Central memory CD8-positive, alpha-beta T cell (primary cell): Measurements from ENCODE around the gene TCAP.

Experiments used
- ATAC-seq: fragments of 150-1000 bp; cut with Tn5 transposase; replicated peaks from 2 replicates; pipeline ENCODE4 v1.10.0; 2022; ENCODE audit warnings: mild to moderate bottlenecking, moderate FRiP score, moderate number of reproducible peaks; ENCODE audit not compliant: poor library complexity, severe bottlenecking; ENCODE audit errors: extremely low read depth
- DNase-seq, 2 donors: peaks; one replicate each; pipeline ENCODE4 v3.0.0; 2021; ENCODE audit warnings: low spot score in 2 of 2
- H3K27ac Mint-ChIP-seq: one replicate; pipeline ENCODE4 v1.8.0; 2022; ENCODE audit warnings: low read depth, mild to moderate bottlenecking, moderate library complexity, mixed read lengths
- H3K27me3 Mint-ChIP-seq: one replicate; pipeline ENCODE4 v1.8.0; 2022; ENCODE audit warnings: mixed read lengths
- H3K36me3 Mint-ChIP-seq: one replicate; pipeline ENCODE4 v1.8.0; 2022; ENCODE audit warnings: mild to moderate bottlenecking, moderate library complexity, mixed read lengths; ENCODE audit not compliant: insufficient read depth
- H3K4me1 Mint-ChIP-seq: one replicate; pipeline ENCODE4 v1.8.0; 2022; ENCODE audit warnings: mixed read lengths
- H3K4me3 Mint-ChIP-seq: one replicate; pipeline ENCODE4 v1.8.0; 2022; ENCODE audit warnings: mild to moderate bottlenecking, moderate library complexity, mixed read lengths
- H3K9me3 Mint-ChIP-seq: one replicate; pipeline ENCODE4 v1.8.0; 2022; ENCODE audit warnings: mixed read lengths

TCAP gene

GRCh38 chr17:39664581-39665561 is at the start of gene TCAP:
Gene TCAP (plus strand): TSS chr17:39665349. CDS start chr17:39665360, 11 bp downstream.
- Mint-ChIP-seq H3K4me1 (peaks cover 22% of the 10 kb centered on the region), H3K27ac (no peak within 1 kb of the TSS), H3K9me3 (no peaks in the 10 kb centered on the region), H3K36me3 (peaks cover 7% of the 10 kb centered on the region), H3K27me3 (no peaks in the 10 kb centered on the region), H3K4me3 (no peak within 1 kb of the TSS)
- ATAC-seq = no peak
- DNase-seq = no peak

- Mint-ChIP-seq H3K9me3 (no peaks in the 10 kb centered on the region), H3K27me3 (peaks cover 24% of the 10 kb centered on the region), H3K4me3 (no peak overlapping the region), H3K27ac (no peak overlapping the region), H3K4me1 (peaks cover 14% of the 10 kb centered on the region), H3K36me3 (peaks cover 2% of the 10 kb centered on the region)
- ATAC-seq (no peak), DNase-seq (no peak)
Observed at GRCh38 chr17:39615434-39615833, 49.7 kb upstream of the TCAP start.

GRCh38 chr17:39617100-39617445 is 48.1 kb upstream of the TCAP start:
- Mint-ChIP-seq H3K27ac (no peak overlapping the region), H3K4me1 (peaks cover 19% of the 10 kb centered on the region), H3K4me3 (peak overlapping the region; percentile 81), H3K36me3 (peaks cover 5% of the 10 kb centered on the region), H3K9me3 (no peaks in the 10 kb centered on the region), H3K27me3 (peaks cover 24% of the 10 kb centered on the region)
- no peak for DNase-seq
- no peak for ATAC-seq

GRCh38 chr17:39617446-39618245 is 47.5 kb upstream of the TCAP start:
- no peak for DNase-seq
- Mint-ChIP-seq H3K9me3 (no peaks in the 10 kb centered on the region), H3K27ac (no peak overlapping the region), H3K27me3 (peaks cover 24% of the 10 kb centered on the region), H3K4me3 (peak overlapping the region; percentile 81), H3K4me1 (peaks cover 25% of the 10 kb centered on the region), H3K36me3 (peaks cover 6% of the 10 kb centered on the region)
- ATAC-seq = peak; percentile 37

GRCh38 chr17:39618246-39618913 is 46.8 kb upstream of the TCAP start:
- Mint-ChIP-seq H3K27me3 (peaks cover 16% of the 10 kb centered on the region), H3K36me3 (peaks cover 5% of the 10 kb centered on the region), H3K4me1 (peaks cover 23% of the 10 kb centered on the region), H3K27ac (no peak overlapping the region), H3K4me3 (peak overlapping the region; percentile 81), H3K9me3 (no peaks in the 10 kb centered on the region)
- ATAC-seq (no peak), DNase-seq (no peak)

- no peaks in the 10 kb centered on the region for H3K9me3 Mint-ChIP-seq
- H3K27ac Mint-ChIP-seq = no peak overlapping the region
- no peak overlapping the region for H3K4me3 Mint-ChIP-seq
- peaks cover 5% of the 10 kb centered on the region for H3K36me3 Mint-ChIP-seq
- no peak for DNase-seq
- no peak for ATAC-seq
- H3K4me1 Mint-ChIP-seq = peaks cover 26% of the 10 kb centered on the region
- H3K27me3 Mint-ChIP-seq = peaks cover 15% of the 10 kb centered on the region
Observed at GRCh38 chr17:39618956-39619785, 46.0 kb upstream of the TCAP start.

GRCh38 chr17:39619786-39620101 is 45.4 kb upstream of the TCAP start:
- H3K9me3 Mint-ChIP-seq = no peaks in the 10 kb centered on the region
- ATAC-seq (no peak), DNase-seq (no peak)
- no peak overlapping the region for H3K27ac Mint-ChIP-seq
- H3K36me3 Mint-ChIP-seq = peaks cover 5% of the 10 kb centered on the region
- peaks cover 14% of the 10 kb centered on the region for H3K27me3 Mint-ChIP-seq
- peaks cover 30% of the 10 kb centered on the region for H3K4me1 Mint-ChIP-seq
- no peak overlapping the region for H3K4me3 Mint-ChIP-seq

GRCh38 chr17:39621523-39622379 is 43.4 kb upstream of the TCAP start:
- Mint-ChIP-seq H3K27me3 (peaks cover 14% of the 10 kb centered on the region), H3K4me3 (peak overlapping the region; percentile 74), H3K9me3 (no peaks in the 10 kb centered on the region), H3K4me1 (peaks cover 43% of the 10 kb centered on the region), H3K27ac (peak overlapping the region; percentile 95), H3K36me3 (peaks cover 5% of the 10 kb centered on the region)
- peak; percentile 87 to 98 for DNase-seq
- peak; percentile 61 for ATAC-seq

- DNase-seq = peak in 1 of 2 donors; percentile 26
- H3K36me3 Mint-ChIP-seq = peaks cover 5% of the 10 kb centered on the region
- H3K27me3 Mint-ChIP-seq = peaks cover 15% of the 10 kb centered on the region
Observed at GRCh38 chr17:39622380-39623006, 42.7 kb upstream of the TCAP start.

GRCh38 chr17:39623356-39623950 is 41.7 kb upstream of the TCAP start:
- no peaks in the 10 kb centered on the region for H3K9me3 Mint-ChIP-seq
- H3K27ac Mint-ChIP-seq = no peak overlapping the region
- DNase-seq (peak; percentile 78 to 90), ATAC-seq (peak; percentile 49)
- peak overlapping the region; percentile 52 for H3K4me3 Mint-ChIP-seq
- peaks cover 24% of the 10 kb centered on the region for H3K27me3 Mint-ChIP-seq
- H3K4me1 Mint-ChIP-seq = peaks cover 38% of the 10 kb centered on the region
- H3K36me3 Mint-ChIP-seq = peaks cover 5% of the 10 kb centered on the region

More at GRCh38 chr17:39622380-39623006, 42.7 kb upstream of the TCAP start:
- Mint-ChIP-seq H3K4me1 (peaks cover 43% of the 10 kb centered on the region), H3K9me3 (no peaks in the 10 kb centered on the region), H3K27ac (peak overlapping the region; percentile 95), H3K4me3 (peak overlapping the region; percentile 74)
- ATAC-seq = peak; percentile 74
